COLO829 (cell line): ENCODE data around the gene USP32.
"Not testable (repeated sequence)": the region's sequence is repeated elsewhere in the genome, so short reads cannot be mapped to it uniquely, and the experiment has no call there.

Source experiments
- DNase-seq: peaks from one replicate; pipeline ENCODE4 v3.0.0; 2012; ENCODE audit warnings: low spot score

USP32 gene

DNA sequence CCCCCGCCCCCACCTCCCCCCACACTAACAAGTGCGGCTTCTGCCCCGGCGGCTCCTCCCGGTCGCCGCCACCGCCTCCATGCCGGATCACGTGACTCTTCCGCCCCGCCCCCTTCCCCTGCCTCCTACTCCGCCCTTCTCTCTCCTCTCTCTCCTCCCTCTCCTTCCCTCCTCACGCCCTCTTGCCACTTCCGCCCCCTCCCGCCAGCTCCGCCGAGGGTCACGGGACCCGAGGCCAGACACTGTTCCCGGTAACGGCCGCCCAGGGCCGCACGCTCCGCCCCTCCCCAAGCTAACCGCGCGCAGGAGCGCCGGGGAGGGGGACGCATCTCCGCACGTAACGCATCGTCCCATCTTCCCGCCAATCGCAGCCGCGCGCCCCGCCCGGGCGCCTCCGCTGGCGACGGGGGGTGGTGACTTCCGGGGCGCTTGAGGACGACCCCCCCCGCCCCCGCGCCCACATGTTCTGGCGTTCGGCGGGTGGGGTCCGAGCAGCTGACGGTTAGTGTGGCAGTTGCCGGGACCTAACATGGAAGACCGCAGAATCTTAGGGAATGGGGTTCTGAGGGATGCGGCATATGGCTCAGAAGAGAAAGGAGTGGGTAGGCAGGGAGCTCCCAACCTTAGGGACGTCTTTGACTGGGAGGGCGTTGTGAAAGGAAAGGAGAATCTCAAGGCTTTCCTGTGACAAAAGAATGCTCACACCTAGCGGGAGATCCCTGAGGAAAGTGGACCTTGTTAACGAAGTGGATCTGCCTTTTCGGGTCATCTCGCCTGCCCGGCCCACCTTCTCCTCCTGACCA, at the start of gene USP32:
USP32 (minus strand) TSS at position 92 of the 803 bp plus-strand sequence. CDS start 194 bp downstream, outside the sequence.
- peak; percentile 87 for DNase-seq

DNA sequence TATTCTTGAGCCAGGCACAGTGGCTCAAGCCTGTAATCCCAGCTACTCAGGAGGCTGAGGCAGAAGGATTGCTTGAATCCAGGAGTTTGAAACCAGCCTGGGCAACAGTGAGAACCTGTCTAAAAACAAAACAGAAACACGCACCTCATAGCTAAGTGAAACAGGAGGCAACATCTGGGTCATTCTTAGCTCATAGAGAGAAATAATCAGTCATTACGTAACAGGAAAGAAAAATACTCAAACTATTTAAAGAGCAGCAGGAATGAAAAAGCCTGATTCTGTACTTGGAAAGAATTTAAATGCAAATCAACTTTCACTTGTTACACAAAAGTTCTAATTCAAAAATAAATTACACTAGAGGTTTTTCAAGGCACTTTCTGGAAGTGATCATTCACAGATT, 47.6 kb upstream of the USP32 start:
- DNase-seq: no peak

- no peak for DNase-seq
These were observed 44.7 kb upstream of the USP32 start for GRCh38 chr17:60436676-60437075.

DNA sequence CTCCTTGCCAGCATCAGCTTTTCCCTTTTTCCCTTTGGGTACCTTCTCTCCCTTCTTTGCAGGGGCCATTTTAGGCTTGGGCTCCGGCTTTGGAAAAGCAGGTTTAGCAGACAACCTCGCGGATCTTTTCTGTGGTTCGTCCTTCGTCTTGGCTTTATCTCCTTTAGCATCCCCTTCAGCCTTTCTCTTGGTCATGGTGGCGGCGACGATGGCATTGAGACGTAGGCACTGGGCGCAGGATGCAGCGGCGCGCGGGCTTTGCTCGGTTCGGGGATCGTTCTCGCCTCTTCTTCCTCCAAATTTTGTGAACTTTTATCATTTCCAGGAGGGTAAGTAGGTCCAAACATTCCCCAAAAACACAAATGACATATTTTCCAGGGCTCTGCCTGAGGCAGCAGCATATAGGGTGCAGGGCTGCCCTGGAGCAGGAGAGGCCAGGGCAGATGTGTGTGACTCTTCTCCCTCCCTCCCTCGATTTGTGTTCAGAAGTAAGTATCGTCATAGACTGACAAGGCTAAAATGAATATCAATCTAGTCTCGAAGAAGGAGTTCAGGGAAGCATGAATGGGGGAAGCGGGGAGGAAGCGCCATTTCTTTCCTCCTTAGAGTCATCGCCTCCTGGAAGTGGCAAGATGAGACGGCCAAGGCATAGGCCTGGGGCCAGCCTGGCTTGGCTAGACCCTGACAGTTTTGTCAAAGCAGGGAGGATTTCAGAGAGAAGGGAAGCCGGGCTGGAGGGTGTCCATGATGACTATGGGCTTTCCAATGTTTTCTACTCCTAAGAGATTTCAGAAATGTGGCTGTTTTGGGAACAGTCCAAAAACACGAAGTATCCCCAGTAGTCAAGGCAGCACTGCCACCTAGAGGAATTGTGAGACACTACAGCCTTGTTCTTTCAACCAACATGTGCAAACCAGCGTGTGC, 43.6 kb upstream of the USP32 start:
- peak; percentile 86 for DNase-seq

DNA sequence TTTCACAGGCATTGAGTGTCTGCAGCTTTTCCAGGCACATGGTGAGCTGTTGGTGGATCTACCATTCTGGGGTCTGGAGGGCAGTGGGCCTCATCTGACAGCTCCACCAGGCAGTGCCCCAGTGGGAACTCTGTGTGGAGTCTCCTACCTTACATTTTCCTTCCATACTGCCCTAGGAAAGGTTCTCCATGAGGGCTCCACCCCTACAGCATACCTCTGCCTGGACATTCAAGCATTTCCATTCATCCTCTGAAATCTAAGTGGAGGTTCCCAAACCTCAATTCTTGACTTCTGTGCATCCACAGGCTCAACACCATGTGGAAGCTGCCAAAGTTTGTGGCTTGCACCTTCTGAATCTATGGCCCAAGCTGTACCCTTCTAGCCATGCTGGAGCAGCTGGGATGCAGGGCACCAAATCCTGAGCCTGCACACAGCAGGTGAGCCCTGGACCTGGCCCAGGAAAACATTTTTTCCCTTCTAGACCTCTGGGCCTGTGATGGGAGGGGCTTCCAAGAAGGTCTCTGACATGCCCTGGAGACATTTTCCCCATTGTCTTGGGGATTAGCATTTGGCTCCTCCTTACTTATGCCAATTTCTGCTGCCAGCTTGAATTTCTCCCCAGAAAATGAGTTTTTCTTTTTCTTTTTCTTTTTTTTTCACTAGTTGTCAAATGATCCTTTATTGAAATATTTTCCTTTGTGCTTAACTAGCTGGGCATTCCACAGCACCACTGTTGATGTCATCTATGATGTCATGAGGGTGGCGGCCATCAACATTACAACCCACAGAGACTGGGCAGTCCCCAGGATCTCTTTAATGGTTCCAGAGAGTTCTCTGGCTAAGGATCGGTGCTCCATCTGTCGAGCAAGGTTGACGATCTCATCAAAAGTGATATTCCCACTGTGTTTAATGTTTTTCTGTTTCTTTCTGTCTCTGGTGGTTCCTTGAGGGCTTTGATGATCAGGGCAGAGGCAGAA, 41.4 kb upstream of the USP32 start:
- DNase-seq: not testable (repeated sequence)

DNA sequence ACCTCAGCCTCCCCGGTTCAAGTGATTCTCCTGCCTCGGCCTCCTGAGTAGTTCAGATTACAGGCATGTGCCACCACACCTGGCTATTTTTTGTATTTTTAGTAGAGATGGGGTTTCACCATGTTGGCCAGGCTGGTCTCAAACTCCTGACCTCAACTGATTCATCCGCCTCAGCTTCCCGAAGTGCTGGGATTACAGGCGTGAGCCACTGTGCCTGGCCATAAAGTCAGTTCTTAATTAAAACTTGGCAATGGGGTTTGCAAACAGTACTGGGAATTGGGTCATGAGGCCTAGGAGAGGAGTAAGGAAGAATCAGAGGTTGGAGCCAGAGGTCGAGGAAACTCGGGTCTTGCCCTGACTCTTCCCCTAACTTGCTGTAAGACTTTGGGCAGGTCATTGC, 38.6 kb upstream of the USP32 start:
- not testable (repeated sequence) for DNase-seq

DNA sequence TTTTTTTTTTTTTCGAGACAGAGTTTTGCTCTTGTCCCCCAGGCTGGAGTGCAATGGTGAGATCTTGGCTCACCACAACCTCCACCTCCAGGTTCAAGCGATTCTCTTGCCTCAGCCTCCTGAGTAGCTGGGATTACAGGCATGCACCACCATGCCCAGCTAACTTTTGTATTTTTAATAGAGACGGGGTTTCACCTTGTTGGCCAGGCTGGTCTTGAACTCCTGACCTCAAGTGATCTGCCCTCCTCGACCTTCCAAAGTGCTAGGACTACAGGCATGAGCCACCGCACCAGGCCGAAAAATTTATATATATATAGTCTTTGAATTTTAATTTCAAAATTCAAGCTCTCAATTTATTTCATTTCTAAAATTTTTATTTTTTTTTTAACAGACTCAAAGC, 36.6 kb upstream of the USP32 start:
- DNase-seq: not testable (repeated sequence)

GRCh38 chr17:60426596-60426995, 34.7 kb upstream of the USP32 start:
- DNase-seq: no peak

DNA sequence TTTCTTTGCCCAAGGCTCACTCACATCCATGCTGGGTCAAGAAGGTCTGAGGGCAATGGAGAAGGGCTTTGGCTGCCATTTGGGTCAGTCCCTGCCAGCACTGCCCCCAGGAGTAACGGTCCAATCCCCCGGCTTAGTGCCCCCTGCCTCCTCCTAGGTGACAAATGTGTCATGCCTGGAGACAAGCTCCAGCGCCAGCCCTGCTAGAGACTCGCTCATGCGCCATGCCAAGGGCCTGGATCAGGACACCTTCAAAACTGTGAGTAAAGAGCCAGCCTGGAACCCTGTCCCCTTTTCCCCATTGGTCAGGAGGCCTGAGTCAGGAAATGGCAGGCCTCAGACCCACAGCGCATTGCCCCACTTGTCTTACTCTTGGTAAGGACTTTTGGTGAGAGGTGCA, 33.7 kb upstream of the USP32 start:
- no peak for DNase-seq

DNA sequence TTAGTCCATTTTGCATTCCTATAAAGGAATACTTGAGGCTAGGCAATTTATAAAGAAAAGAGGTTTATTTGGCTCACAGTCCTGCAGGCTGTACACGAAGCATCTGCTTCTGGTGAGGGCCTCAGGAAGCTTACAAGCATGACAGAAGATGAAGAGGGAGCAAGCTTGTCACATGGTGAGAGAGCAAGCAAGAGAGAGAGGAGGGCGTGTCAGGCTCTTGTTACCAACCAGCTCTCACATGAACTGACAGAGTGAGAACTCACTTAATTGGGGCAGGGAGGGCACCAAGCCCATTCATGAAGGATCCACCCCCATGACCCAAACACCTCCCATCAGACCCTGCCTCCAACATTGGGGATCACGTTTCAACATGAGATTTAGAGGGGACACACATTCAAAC, 31.9 kb upstream of the USP32 start:
- DNase-seq: no peak

GRCh38 chr17:60422162-60422665, 30.3 kb upstream of the USP32 start, which contains the start of gene CHCT1:
Gene CHCT1, plus strand, starts transcription at chr17:60422489. Its CDS starts 104 bp downstream, at chr17:60422593.
- DNase-seq: no peak

DNA sequence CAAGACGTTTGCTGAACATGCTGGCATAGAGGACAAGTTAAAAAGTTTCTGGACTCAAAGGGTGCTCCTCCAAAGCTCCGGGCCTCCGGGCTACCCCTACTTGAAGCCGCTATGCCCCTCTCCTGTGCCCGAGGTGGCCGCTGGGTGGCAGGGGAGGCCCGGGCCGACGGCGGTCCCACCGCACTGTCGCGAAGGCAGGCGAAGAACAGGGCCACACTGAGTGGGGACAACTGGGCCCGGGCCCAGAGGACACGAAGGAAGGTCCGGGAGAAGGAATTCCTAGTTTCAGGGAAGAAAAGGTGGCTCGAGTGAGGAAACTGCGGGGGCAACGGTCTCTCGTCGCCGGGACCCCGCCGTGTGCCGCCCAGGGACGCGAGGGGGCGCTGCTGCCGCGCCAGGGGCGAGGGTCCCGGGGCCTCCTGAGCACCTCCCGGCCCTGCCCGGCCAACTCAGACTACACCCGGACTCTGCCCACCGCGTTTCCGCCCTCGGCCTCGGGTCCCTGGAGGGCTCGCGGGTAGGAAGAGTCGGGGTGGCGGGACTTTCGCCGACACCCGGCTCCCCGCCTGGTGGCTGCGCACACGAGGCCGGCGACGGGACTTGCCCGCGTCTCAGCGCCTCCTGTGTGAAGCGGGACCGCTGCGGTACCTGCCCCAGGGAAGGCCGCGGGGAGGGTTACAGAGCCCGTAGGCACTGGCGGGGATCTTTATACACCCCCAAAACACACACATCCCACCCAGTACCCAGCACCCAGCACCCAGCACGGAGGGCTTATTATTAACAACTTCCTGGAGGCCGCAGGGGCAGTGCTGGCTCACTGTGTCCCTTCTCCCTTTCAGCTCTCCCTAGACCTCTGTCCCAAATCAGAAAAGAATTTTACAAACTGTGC, 29.6 kb upstream of the USP32 start:
- no peak for DNase-seq

DNA sequence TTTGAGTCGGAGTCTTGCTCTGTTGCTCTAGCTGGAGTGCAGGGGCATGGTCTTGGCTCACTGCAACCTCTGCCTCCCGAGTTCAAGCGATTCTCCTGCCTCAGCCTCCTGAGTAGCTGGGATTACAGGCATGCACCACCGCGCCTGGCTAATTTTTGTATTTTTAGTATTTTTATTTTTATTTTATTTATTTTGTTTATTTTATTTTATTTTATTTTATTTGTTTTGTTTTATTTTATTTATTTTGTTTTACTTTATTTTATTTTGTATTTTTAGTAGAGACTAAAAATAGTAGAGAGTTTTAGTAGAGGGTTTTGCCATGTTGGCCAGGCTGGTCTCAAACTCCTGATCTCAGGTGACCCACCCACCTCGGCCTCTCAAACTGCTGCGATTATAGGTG, 27.9 kb upstream of the USP32 start:
- not testable (repeated sequence) for DNase-seq

GRCh38 chr17:60419003-60419402, 27.1 kb upstream of the USP32 start:
- not testable (repeated sequence) for DNase-seq

GRCh38 chr17:60416368-60416925, 24.5 kb upstream of the USP32 start:
- peak; percentile 52 for DNase-seq

DNA sequence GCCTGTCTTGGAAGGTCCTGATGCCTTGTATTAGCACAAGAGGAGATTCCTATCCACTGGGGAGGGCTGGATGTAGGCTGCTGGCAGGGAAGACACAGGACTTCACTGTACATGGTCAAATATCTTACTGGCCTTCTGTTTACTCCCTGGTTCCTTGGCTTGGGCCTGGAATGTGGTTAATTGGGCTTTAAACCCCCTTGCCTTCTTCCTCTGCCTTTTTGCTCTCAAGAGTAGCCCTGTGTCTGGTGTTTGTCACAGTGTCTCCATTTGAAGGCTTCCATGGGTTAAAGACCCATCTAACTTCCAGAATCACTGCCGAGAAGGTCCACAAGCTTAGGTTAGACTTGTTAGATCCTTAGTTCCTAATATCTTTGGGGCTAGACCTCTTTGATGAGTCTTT, 23.2 kb upstream of the USP32 start:
- no peak for DNase-seq

GRCh38 chr17:60412701-60413100, 20.8 kb upstream of the USP32 start:
- no peak for DNase-seq

- no peak for DNase-seq
These were observed 18.1 kb upstream of the USP32 start for GRCh38 chr17:60410001-60410400.

DNA sequence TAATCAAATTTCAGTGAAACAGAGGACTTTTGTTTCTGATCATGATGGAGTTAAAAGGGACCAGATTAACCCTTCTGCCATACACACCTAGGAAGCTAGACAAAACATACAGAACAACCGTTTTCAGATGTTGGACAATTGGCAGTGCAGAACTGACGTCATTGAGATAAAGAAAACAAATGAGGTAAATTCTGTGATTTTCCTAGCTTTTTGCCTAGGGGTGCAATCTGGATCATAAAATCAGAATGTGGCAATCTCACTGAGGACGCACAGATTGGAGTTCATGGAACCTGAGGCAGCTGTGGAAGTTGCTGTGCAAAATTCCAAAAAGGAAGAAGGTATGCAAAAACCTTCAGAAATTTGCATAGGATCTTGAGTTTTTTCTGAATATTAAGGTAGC, 15.0 kb upstream of the USP32 start:
- no peak for DNase-seq

- DNase-seq: no peak
These were observed 12.0 kb upstream of the USP32 start for GRCh38 chr17:60403962-60404361.
